HG02852 (cell line): Measurements from ENCODE around the gene CDKN1B.
"Not testable (repeated sequence)": the region's sequence is repeated elsewhere in the genome, so short reads cannot be mapped to it uniquely, and the experiment has no call there.

ENCODE experiments used
- ATAC-seq: cut with Tn5 transposase; IDR thresholded peaks from one replicate; pipeline ENCODE4 v1.9.1; 2021; ENCODE audit warnings: mild to moderate bottlenecking, moderate library complexity; ENCODE audit not compliant: unreplicated experiment

CDKN1B gene

GRCh38 chr12:12723681-12724420, 6.7 kb downstream of the CDKN1B start:
- no peak for ATAC-seq

GRCh38 chr12:12724421-12725085, 7.4 kb downstream of the CDKN1B start:
- ATAC-seq = peak; percentile 13

GRCh38 chr12:12725086-12725955, 8.2 kb downstream of the CDKN1B start:
- ATAC-seq = peak; percentile 56

GRCh38 chr12:12725956-12726554, 8.9 kb downstream of the CDKN1B start:
- no peak for ATAC-seq

- no peak for ATAC-seq
These were observed 9.5 kb downstream of the CDKN1B start for GRCh38 chr12:12726555-12727093.

- ATAC-seq = no peak
These were observed 14.0 kb downstream of the CDKN1B start for GRCh38 chr12:12731178-12731577.

GRCh38 chr12:12731785-12732184, 14.6 kb downstream of the CDKN1B start:
- no peak for ATAC-seq

- no peak for ATAC-seq
These were observed 15.9 kb downstream of the CDKN1B start for GRCh38 chr12:12733118-12733517.

GRCh38 chr12:12734054-12734453, 16.9 kb downstream of the CDKN1B start:
- ATAC-seq = no peak

- ATAC-seq = no peak
These were observed 17.4 kb downstream of the CDKN1B start for GRCh38 chr12:12734561-12735071.

- no peak for ATAC-seq
These were observed 18.1 kb downstream of the CDKN1B start for GRCh38 chr12:12735301-12735700.

GRCh38 chr12:12736759-12737676, 19.9 kb downstream of the CDKN1B start:
- peak; percentile 75 for ATAC-seq

- ATAC-seq = not testable (repeated sequence)
These were observed 21.0 kb downstream of the CDKN1B start for GRCh38 chr12:12738152-12738551.

- ATAC-seq = no peak
These were observed 24.5 kb downstream of the CDKN1B start for GRCh38 chr12:12741660-12742059.

- ATAC-seq = no peak
These were observed 27.6 kb downstream of the CDKN1B start for GRCh38 chr12:12744546-12745305.

- no peak for ATAC-seq
These were observed 28.5 kb downstream of the CDKN1B start for GRCh38 chr12:12745576-12746211.

- no peak for ATAC-seq
These were observed 30.1 kb downstream of the CDKN1B start for GRCh38 chr12:12747278-12747677.

- ATAC-seq = no peak
These were observed 30.9 kb downstream of the CDKN1B start for GRCh38 chr12:12748044-12748443.
